ENCODE measurements around the gene SUCLG1.
"Not testable (repeated sequence)": the region's sequence is repeated elsewhere in the genome, so short reads cannot be mapped to it uniquely, and the experiment has no call there.

The SUCLG1 gene

GRCh38 chr2:84417453-84418145, 41.5 kb downstream of the SUCLG1 start:
- DNase-seq = no peak

GRCh38 chr2:84409531-84409930, 49.5 kb downstream of the SUCLG1 start:
- DNase-seq = no peak

- not testable (repeated sequence) for DNase-seq
These were observed 57.0 kb downstream of the SUCLG1 start for GRCh38 chr2:84402111-84402510.

- not testable (repeated sequence) for DNase-seq
These were observed 59.2 kb downstream of the SUCLG1 start for GRCh38 chr2:84399839-84400238.

- DNase-seq = no peak
These were observed 63.3 kb downstream of the SUCLG1 start for GRCh38 chr2:84395820-84396219.

GRCh38 chr2:84394628-84395027, 64.5 kb downstream of the SUCLG1 start:
- DNase-seq = no peak

GRCh38 chr2:84393829-84394228, 65.3 kb downstream of the SUCLG1 start:
- DNase-seq = no peak

- DNase-seq = no peak
These were observed 69.3 kb downstream of the SUCLG1 start for GRCh38 chr2:84389794-84390193.

- DNase-seq = no peak
These were observed 70.1 kb downstream of the SUCLG1 start for GRCh38 chr2:84388921-84389490.

- DNase-seq = no peak
These were observed 70.9 kb downstream of the SUCLG1 start for GRCh38 chr2:84388133-84388532.

GRCh38 chr2:84386336-84387040, 72.6 kb downstream of the SUCLG1 start:
- no peak for DNase-seq

GRCh38 chr2:84383271-84383670, 75.8 kb downstream of the SUCLG1 start:
- DNase-seq = no peak

- DNase-seq = no peak
These were observed 78.2 kb downstream of the SUCLG1 start for GRCh38 chr2:84380875-84381274.

GRCh38 chr2:84378960-84379359, 80.1 kb downstream of the SUCLG1 start:
- no peak for DNase-seq

GRCh38 chr2:84375020-84375419, 84.1 kb downstream of the SUCLG1 start:
- no peak for DNase-seq

- DNase-seq = no peak
These were observed 85.2 kb downstream of the SUCLG1 start for GRCh38 chr2:84373866-84374265.
